ENCODE results near the gene S100P.
"Not testable (repeated sequence)": the region's sequence is repeated elsewhere in the genome, so short reads cannot be mapped to it uniquely, and the experiment has no call there.

- TF ChIP-seq CTCF, POLR2A (IDR thresholded peaks at IDR 0.05): not testable (repeated sequence)
These were observed 38.4 kb upstream of the S100P start for GRCh38 chr4:6655291-6655690.

All from testis (tissue), 2 donors.